GM21529 (cell line): Measurements from ENCODE around the gene NCKAP1.
"Not testable (repeated sequence)": the region's sequence is repeated elsewhere in the genome, so short reads cannot be mapped to it uniquely, and the experiment has no call there.

Experiments
- ATAC-seq: cut with Tn5 transposase; IDR thresholded peaks from one replicate; pipeline ENCODE4 v1.9.1; 2021; ENCODE audit not compliant: unreplicated experiment

The NCKAP1 gene

GRCh38 chr2:182912518-182912915, 125.7 kb downstream of the NCKAP1 start:
- no peak for ATAC-seq

DNA sequence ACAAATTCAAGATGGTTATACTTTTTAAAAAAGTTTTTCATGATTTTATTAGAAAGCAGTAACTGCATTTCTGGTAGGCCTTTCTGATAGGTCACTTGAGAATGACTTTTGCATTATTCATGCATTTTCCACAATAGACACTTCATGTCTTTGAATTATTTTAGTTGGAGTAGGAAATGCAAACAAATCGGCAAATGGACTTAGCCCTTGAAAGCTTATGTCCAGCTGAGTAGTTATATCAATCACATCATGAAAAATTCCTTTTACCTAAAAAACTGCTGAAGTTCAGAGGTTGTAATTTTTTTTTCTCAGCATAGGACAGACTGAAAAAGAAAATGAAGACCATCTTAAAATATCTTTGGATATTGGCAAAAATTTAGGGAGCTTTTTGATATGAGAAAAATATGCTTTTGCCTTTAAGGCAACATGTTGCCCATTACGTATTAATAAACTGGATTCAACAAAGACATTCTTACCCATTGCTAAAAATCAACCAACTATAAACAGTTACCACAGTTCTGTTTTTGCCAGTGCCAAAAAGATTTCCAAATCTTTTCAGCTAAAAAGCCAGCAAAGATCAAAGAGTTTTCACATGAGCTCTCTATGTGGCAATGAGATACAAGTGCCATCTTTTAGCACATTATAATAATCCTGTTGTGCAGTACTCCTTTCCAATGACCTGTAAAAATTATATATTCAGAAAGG, 126.3 kb downstream of the NCKAP1 start:
- ATAC-seq, result no peak

DNA sequence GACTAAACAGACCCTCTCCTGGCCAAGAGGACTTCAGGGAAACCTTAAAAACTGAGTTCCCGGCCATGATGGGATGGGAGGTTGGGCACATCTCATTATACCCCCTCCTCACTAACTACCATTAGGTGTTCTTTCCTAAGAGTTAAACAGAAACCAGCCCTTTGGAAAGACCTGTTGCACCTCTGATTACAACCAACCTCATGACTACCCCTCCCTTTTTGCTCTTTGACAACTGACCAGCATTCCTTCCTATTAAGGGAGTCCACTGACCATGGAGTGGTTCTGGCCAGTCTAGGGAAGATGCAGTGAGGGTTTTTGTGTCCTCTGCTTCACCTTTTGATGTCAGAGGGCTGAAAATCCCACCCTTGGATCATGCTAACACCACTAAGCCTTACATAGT, 127.3 kb downstream of the NCKAP1 start:
- ATAC-seq, result no peak

GRCh38 chr2:182907081-182907830, 131.0 kb downstream of the NCKAP1 start:
- no peak for ATAC-seq

GRCh38 chr2:182906454-182906853, 131.8 kb downstream of the NCKAP1 start:
- ATAC-seq, result peak; percentile 45

GRCh38 chr2:182904844-182905243, 133.4 kb downstream of the NCKAP1 start:
- no peak for ATAC-seq

DNA sequence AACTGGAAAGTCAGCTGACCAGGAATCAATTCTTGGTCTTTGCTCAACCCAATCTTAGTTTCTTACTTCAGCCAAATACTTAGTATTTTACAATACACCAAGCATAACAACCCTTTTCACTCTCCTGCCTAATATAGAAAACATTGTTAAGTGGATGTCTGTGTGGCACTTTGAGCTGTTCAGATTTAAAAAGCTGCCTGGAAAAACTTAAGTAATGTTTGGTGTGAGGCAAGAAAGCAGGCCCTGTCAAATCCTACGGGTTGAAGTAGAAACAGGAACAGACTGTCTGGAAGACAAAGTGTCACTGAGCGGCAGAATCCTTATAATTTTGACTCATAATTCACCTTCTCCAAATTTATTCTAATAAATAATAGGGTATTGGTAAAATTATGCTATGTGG, 134.7 kb downstream of the NCKAP1 start:
- no peak for ATAC-seq

DNA sequence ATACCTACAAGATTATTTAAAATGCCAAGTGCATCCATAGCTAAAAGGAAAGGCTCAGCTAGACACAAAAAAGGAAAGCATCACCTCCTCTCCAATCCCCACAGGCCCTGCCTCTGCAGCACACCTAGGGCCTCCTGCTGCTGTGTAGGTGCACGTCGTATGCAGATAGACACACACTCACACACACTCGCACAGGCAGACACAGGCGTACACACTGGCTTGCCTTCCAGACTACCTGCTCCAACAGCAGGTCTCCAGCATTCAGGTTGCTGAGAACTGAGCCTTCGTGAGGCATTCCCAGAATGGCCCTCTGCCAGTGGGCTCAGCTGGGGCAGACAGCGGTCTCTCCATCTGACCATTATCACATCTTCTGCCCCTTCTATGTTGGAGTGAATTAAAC, 136.5 kb downstream of the NCKAP1 start:
- ATAC-seq, result no peak

DNA sequence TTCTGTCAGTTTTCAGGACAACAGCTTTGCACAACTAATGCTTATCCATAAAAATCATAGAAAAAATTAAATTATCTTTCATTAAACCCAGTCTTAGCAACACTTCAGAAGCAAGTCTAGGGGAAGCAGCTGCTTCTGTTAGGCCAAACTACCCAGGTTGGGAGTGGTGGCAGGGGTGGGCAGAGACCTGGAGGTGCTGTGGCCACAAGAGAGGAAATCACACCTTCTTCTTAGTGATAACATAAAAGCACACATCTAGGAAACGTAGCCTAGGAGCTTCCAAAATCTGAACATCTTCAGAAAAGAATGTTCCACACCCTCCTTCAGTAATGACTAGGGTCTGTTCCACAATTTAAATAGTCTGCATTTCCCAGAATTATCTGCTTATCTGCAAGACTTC, 139.5 kb downstream of the NCKAP1 start:
- no peak for ATAC-seq

GRCh38 chr2:182897137-182897536, 141.1 kb downstream of the NCKAP1 start:
- ATAC-seq, result no peak

- no peak for ATAC-seq
These were observed 142.5 kb downstream of the NCKAP1 start for GRCh38 chr2:182895798-182896197.

DNA sequence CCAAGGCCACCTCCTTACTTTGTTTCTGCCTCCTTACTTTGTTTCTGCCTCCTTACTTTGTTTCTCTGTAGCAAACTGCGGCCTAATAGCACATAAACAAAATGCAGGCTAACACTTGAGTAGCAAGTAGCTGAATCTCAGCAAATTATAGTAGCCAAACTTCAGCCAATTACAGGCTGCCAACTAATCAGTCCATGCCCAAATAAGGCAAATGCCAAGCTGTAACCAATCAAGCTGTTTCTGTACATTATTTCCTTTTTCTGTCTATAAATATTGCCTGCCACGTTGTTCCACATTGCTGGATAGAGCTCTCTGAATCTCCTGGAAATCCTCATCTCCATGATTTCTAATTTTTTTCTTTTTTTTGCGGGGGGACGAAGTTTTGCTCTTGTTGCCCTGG, 143.1 kb downstream of the NCKAP1 start:
- no peak for ATAC-seq

- no peak for ATAC-seq
These were observed 144.1 kb downstream of the NCKAP1 start for GRCh38 chr2:182894174-182894573.

DNA sequence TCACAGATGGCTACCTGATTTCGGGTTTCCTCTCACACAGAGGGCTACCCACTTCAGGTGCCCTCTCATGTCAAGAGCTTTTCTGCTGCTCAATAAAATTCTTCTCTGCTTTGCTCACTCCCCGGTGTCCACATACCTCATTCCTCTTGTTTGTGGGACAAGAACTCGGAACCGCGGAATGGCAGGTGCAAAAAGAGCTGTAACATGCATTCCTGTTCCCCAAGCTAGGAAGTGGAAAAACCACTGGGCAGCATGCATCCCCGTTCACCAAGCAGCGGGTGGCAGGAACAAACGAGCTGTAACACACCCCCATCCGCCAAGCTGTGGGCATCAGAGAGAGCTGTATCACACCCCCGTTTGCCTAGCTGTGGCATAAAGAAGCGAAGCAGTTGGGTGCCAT, 144.6 kb downstream of the NCKAP1 start:
- no peak for ATAC-seq

DNA sequence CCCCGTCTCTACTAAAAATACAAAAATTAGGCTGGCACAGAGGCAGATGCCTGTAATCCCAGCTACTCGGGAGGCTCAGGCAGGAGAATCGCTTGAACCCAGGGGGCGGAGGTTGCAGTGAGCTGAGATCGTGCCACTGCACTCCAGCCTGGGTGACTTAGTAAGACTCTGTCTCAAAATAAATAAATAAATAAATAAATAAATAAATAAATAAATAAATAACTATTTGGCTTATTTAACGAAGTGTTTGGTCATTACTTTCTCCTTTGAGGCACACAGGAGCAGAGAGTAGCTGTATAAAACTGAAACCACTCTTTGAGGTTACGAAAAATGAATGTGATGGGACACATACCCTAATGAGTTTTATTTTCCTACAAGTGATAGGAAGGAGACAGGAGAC, 145.2 kb downstream of the NCKAP1 start:
- not testable (repeated sequence) for ATAC-seq

DNA sequence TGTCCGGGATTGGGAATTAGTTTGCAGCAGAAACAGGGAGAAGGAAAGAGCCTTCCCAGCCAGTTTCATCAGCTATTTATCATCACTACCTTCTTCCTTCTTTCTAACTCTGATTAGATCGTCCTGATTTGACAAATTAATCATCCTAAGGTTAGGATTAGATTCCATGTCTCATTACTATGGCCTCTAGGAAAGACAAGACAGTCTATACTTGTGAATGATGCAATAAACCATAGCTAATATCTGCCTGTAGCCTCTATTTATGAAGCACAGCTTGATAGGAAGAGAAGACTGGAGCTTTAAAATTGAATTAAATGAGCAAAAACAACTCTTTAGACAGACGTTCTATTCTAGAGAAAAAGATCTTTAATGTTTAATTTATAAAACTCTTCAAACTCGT, 146.6 kb downstream of the NCKAP1 start:
- ATAC-seq, result no peak

GRCh38 chr2:182890773-182891378, 147.4 kb downstream of the NCKAP1 start:
- no peak for ATAC-seq

- no peak for ATAC-seq
These were observed 148.0 kb downstream of the NCKAP1 start for GRCh38 chr2:182890305-182890704.

DNA sequence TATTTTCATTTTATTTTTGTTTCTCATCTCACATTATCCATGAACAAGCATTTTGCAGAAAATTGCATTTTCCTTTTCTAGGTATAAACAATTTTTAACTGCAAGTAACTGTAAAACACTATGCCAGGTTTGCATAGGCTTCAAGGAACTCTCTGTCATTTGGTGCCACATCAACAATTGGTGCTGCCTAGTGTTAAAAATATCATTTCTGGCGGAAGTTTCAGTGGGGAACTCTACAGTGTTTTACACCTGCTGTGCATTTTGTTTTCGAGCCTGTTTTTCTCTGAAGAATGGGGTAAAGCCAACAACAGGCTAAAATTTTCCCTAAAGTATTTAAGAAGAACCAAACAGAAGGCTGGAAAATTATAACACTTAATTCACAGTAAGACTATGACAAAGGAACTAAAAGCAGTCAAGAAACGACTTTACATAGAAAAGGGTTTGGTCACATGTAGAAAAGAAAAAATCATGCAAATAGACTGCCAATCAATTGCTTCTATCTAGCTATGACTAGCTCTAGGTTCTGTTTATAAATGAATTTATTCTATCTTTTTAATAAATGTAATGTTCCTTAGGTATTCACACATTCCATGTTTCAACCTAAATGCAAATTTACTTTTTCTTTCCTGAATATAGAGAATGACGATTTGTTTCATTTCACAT, 150.4 kb downstream of the NCKAP1 start:
- no peak for ATAC-seq

- no peak for ATAC-seq
These were observed 151.2 kb downstream of the NCKAP1 start for GRCh38 chr2:182887093-182887492.

- ATAC-seq, result no peak
These were observed 152.5 kb downstream of the NCKAP1 start for GRCh38 chr2:182885771-182886170.

- no peak for ATAC-seq
These were observed 154.8 kb downstream of the NCKAP1 start for GRCh38 chr2:182883451-182883850.
